CD4-positive, alpha-beta memory T cell (primary cell): ENCODE measurements around the gene RBM19. TPM values are rescaled to one million over a fixed set of nuclear protein-coding genes. Genes with fewer than 3 reads are reported as not detected.
A peak's percentile ranks its signal among the peaks of the same experiment; 100 is the strongest.
"Not testable (repeated sequence)": the region's sequence is repeated elsewhere in the genome, so short reads cannot be mapped to it uniquely, and the experiment has no call there.

ENCODE experiments used
- CTCF ChIA-PET: fragments of 350-600 bp; sonication (Branson Sonifier 250); formaldehyde crosslinking; loops from one replicate; lab custom pipeline; 2021; ENCODE audit warnings: inconsistent platforms; ENCODE audit not compliant: partially characterized antibody; lab: Charles Lee
- POLR2A ChIA-PET: fragments of 350-600 bp; sonication (Branson Sonifier 250); formaldehyde crosslinking; loops from one replicate; lab custom pipeline; 2021; ENCODE audit not compliant: partially characterized antibody; lab: Charles Lee
- DNase-seq, 5 donors: peaks; one replicate each; pipeline versions ENCODE4 v3.0.0 to v3.0.0-alpha.2; 2020 to 2022; ENCODE audit warnings: mixed read lengths in 1 of 5
- H3K27ac ChIP-seq: one replicate; pipeline ENCODE4 v1.7.0; 2013; ENCODE audit warnings: low read depth, low read length
- H3K27me3 ChIP-seq: 2 replicates; pipeline ENCODE4 v1.7.0; 2013; ENCODE audit warnings: mild to moderate bottlenecking, low read length, moderate library complexity; ENCODE audit not compliant: insufficient read depth
- H3K36me3 ChIP-seq: 2 replicates; pipeline ENCODE4 v1.7.0; 2013; ENCODE audit warnings: mild to moderate bottlenecking, low read length, moderate library complexity; ENCODE audit not compliant: insufficient read depth
- H3K4me1 ChIP-seq: 2 replicates; pipeline ENCODE4 v1.7.0; 2013; ENCODE audit warnings: mild to moderate bottlenecking, low read length, moderate library complexity; ENCODE audit not compliant: insufficient read depth
- H3K4me3 ChIP-seq, 2 donors: one replicate each; pipeline ENCODE4 v1.7.0; 2013; ENCODE audit warnings: low read length in 2 of 2, mild to moderate bottlenecking in 1 of 2
- H3K9me3 ChIP-seq, 2 donors: one replicate each; pipeline ENCODE4 v1.7.0; 2013; ENCODE audit warnings: low read length in 2 of 2, control low read depth in 1 of 2; ENCODE audit not compliant: control insufficient read depth in 1 of 2
- H3K27ac Mint-ChIP-seq, 7 donors: one replicate each; pipeline ENCODE4 v1.8.0; 2020 to 2021; ENCODE audit warnings: mixed read lengths in 7 of 7, mild to moderate bottlenecking in 6 of 7, inconsistent platforms in 3 of 7, moderate library complexity in 3 of 7
- H3K27me3 Mint-ChIP-seq, 2 donors: one replicate each; pipeline ENCODE4 v1.8.0; 2020 to 2021; ENCODE audit warnings: mixed read lengths in 2 of 2
- H3K36me3 Mint-ChIP-seq, 2 donors: one replicate each; pipeline ENCODE4 v1.8.0; 2020 to 2021; ENCODE audit warnings: mixed read lengths in 2 of 2, inconsistent platforms in 1 of 2, mild to moderate bottlenecking in 1 of 2
- H3K4me1 Mint-ChIP-seq, 4 donors: one replicate each; pipeline ENCODE4 v1.8.0; 2020 to 2021; ENCODE audit warnings: mixed read lengths in 4 of 4, mild to moderate bottlenecking in 1 of 4
- H3K4me3 Mint-ChIP-seq, 8 donors: one replicate each; pipeline ENCODE4 v1.8.0; 2020 to 2021; ENCODE audit warnings: mixed read lengths in 8 of 8, mild to moderate bottlenecking in 7 of 8, moderate library complexity in 6 of 8, inconsistent platforms in 3 of 8
- H3K9me3 Mint-ChIP-seq, 8 donors: one replicate each; pipeline ENCODE4 v1.8.0; 2020 to 2021; ENCODE audit warnings: mixed read lengths in 8 of 8, mild to moderate bottlenecking in 5 of 8, inconsistent platforms in 3 of 8, moderate library complexity in 1 of 8
- intact Hi-C: fragments of 100-400 bp; cut with micrococcal nuclease; formaldehyde crosslinking; loops from one replicate; pipeline ENCODE4 v1.15.1; 2023
- polyA plus RNA-seq, 2 donors: library from polyadenylated mRNA; unstranded; fragments of 300-500 nt; fragmentation: Illumina TruSeq; gene quantifications; one replicate each; pipeline ENCODE4 v1.2.3, GENCODE V29; 2021
- total RNA-seq, 2 experiments: library from RNA; stranded (reverse); gene quantifications; one replicate each; pipeline ENCODE4 v1.2.3, GENCODE V29; 2021

RBM19 gene
- total and polyA plus RNA-seq, 4 experiments from 2014 or later, result 2.9 to 78.4 (median 42.4) TPM

DNA sequence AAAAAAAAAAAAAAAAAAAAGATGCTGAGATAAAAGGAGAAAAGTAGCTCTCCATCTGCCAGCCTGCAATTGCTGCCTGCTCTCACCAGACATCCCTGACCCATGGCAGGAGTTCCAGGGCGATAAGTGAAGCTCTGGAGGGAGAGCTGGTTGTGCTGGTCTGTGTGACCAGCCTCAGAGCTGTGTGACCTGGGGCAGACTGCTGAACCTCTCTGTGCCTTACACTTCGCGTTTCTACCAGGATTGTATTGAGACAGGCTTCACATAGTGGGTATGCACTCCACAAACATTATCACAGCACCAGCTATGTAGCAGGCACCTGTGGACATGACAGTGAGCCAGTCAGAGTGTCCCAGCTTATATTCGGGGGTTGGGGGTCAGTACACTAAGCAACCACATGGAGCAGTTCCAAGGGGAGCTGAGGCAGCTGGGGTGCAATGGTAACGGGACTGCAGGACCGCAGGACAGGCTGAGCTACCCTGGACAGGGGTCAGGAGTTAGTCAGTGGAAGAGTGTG is 57.5 kb downstream of the RBM19 start:
- H3K9me3 Mint-ChIP-seq, result no peaks in the 10 kb centered on the region
- peaks cover 72 to 81% of the 10 kb centered on the region in 2 donors for H3K36me3 Mint-ChIP-seq
- Histone ChIP-seq H3K36me3 (peaks cover 17% of the 10 kb centered on the region), H3K4me1 (no peaks in the 10 kb centered on the region), H3K9me3 (no peaks in the 10 kb centered on the region), H3K4me3 (no peak overlapping the region), H3K27me3 (no peaks in the 10 kb centered on the region), H3K27ac (no peak overlapping the region)
- intact Hi-C loops, result no loop called here
- ChIA-PET POLR2A (no interaction called here), CTCF (interaction anchor here (1.4 kb wide), 1 partner anchor 9 kb away, joined by 4 read pairs; no protein-coding TSS in a partner anchor)
- H3K27me3 Mint-ChIP-seq, result no peaks in the 10 kb centered on the region
- H3K4me1 Mint-ChIP-seq, result peaks cover 0 to 2% (median under 1%) of the 10 kb centered on the region in 4 donors
- DNase-seq, result no peak
- H3K27ac Mint-ChIP-seq, result peak overlapping the region in 2 of 7 donors; percentile 19 to 38
- H3K4me3 Mint-ChIP-seq, result no peak overlapping the region

DNA sequence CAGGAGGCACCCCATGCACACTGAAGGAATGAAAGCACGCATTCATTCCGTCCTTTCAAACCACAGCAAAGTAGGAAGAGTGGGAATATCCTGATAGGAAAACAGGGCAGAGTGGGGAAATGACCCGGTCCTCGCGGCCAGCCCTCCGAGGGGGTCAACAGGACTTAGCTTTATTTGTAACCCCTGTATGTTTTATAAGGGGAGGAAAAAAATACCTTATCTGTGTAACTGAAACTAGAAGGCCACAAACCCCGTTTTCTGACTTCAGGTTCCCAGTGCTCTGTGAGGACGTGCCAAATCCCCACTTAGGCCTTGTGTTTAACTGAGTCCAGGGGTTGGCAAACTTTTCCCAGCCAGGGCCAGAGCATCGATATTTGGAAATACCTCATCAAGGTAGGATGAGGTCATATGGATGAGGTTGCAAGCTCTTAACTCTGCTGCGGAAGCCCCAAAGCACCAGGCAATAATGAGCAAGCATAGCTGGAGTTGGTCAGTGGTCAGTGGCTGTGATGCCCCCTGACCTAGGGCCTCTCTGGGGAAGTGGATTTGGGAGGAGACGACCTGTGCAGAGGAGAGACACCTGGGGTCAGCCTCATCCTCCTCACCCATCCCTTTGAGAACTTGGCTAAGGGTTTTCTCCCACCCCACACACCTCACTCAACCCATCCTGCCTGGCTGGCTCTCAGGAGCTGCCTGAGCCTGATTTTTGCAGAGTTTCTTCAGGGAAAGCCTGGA is 58.5 kb downstream of the RBM19 start:
- Mint-ChIP-seq H3K27me3 (no peaks in the 10 kb centered on the region), H3K27ac (no peak overlapping the region), H3K4me3 (no peak overlapping the region), H3K4me1 (peaks cover 0 to 2% (median under 1%) of the 10 kb centered on the region in 4 donors), H3K36me3 (peaks cover 79 to 82% of the 10 kb centered on the region in 2 donors), H3K9me3 (no peaks in the 10 kb centered on the region)
- H3K27me3 ChIP-seq, result no peaks in the 10 kb centered on the region
- H3K36me3 ChIP-seq, result peaks cover 17% of the 10 kb centered on the region
- no peak for DNase-seq
- no peaks in the 10 kb centered on the region for H3K4me1 ChIP-seq
- ChIA-PET POLR2A (no interaction called here), CTCF (interaction anchor here (1.4 kb wide), 1 partner anchor 10 kb away, joined by 4 read pairs; no protein-coding TSS in a partner anchor)
- no peak overlapping the region for H3K27ac ChIP-seq
- no peak overlapping the region for H3K4me3 ChIP-seq
- intact Hi-C loops, result no loop called here
- H3K9me3 ChIP-seq, result no peaks in the 10 kb centered on the region

DNA sequence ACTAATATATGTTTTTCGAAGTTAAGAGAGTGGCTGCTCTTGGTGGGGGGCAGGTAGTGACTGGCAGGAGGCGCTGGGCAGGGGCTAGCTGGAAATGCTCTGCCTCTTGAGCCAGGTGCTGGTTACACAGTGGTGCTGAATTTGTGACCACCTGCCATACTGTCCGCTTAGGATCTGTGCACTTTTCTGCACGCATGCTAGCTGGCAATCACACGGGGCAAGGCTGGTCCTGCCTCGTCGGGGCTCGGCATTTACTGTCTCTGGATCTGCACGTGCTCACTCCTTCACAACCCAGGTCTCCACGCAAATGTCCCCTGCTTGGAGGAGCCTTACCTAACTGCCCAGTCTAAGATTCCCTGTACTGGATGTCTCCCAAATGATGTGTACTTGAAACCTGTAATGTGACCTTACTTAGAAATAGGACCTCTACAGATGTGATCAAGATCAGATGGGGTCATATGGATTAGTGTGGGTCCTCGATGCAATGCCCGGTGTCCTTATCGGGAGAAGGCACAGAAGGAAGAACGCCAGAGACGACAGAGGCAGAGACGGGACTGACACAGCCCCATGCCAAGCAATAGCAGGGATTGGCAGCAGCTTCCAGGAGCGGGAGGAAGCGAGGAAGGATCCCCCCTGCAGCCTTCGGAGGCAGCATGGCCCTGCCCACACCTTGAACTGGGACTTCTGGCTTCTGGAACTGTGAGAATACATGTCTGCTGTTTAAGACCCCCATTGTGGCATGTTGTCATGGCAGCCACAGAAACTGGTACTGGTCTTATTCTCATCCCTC is 59.5 kb downstream of the RBM19 start:
- Histone ChIP-seq H3K9me3 (no peaks in the 10 kb centered on the region), H3K36me3 (peaks cover 17% of the 10 kb centered on the region), H3K27me3 (no peaks in the 10 kb centered on the region), H3K27ac (no peak overlapping the region), H3K4me3 (no peak overlapping the region), H3K4me1 (no peaks in the 10 kb centered on the region)
- no peaks in the 10 kb centered on the region for H3K9me3 Mint-ChIP-seq
- no peak for DNase-seq
- ChIA-PET POLR2A (no interaction called here), CTCF (no interaction called here)
- peaks cover 77 to 81% of the 10 kb centered on the region in 2 donors for H3K36me3 Mint-ChIP-seq
- no peaks in the 10 kb centered on the region for H3K27me3 Mint-ChIP-seq
- H3K4me1 Mint-ChIP-seq, result peaks cover 0 to 2% (median under 1%) of the 10 kb centered on the region in 4 donors
- H3K4me3 Mint-ChIP-seq, result no peak overlapping the region
- no peak overlapping the region for H3K27ac Mint-ChIP-seq
- intact Hi-C loops, result no loop called here

DNA sequence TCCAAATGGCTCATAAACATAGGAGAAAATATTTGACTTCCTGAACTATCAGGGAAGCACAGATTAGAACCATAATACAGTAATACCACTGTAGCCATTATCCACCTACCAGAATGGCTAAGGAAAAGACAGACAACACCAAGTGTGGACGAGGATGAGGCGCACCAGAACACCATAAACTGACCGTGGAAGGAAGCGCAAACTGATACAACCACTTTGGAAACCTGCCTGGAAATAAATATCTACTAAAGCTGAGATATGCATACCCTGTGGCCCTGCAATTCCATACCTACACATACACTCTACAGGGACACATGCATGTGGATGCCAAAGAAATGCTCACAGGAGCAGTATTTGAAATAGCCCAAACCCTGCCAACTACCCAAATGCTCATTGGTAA is 60.3 kb downstream of the RBM19 start:
- H3K27ac ChIP-seq, result no peak overlapping the region
- POLR2A ChIA-PET, result no interaction called here
- CTCF ChIA-PET, result no interaction called here
- Mint-ChIP-seq H3K9me3 (no peaks in the 10 kb centered on the region), H3K27me3 (no peaks in the 10 kb centered on the region), H3K4me3 (no peak overlapping the region), H3K27ac (no peak overlapping the region), H3K36me3 (peaks cover 74% of the 10 kb centered on the region in 2 donors), H3K4me1 (peaks cover 0 to 2% (median under 1%) of the 10 kb centered on the region in 4 donors)
- H3K27me3 ChIP-seq, result no peaks in the 10 kb centered on the region
- H3K9me3 ChIP-seq, result no peaks in the 10 kb centered on the region
- no peak for DNase-seq
- H3K4me1 ChIP-seq, result no peaks in the 10 kb centered on the region
- no peak overlapping the region for H3K4me3 ChIP-seq
- H3K36me3 ChIP-seq, result peaks cover 17% of the 10 kb centered on the region
- intact Hi-C loops, result no loop called here

DNA sequence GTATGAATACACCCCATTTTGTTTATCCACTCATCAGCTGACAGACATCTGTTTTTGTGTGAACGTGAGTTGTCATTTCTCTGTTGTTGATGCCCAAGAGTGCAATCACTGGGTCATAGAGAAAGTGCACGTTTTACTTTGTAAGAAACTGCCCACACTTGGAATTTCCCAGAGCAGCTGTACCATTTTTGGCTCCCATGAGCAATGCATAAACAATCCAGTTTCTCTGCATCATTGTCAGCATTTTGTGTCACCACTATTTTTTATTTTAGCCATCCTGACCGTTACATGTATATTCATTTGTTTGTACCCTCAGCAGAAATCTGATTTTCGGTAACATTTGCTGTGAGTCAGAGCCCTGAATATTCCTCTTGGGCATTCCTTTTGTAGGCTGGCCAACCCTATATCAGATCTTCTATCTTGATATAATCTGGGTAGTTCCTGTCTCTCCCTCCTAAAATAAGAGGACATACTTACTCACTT is 62.7 kb downstream of the RBM19 start:
- Histone ChIP-seq H3K36me3 (peaks cover 17% of the 10 kb centered on the region), H3K27ac (no peak overlapping the region), H3K4me1 (no peaks in the 10 kb centered on the region), H3K9me3 (no peaks in the 10 kb centered on the region), H3K4me3 (no peak overlapping the region), H3K27me3 (no peaks in the 10 kb centered on the region)
- Mint-ChIP-seq H3K27ac (no peak overlapping the region), H3K9me3 (no peaks in the 10 kb centered on the region), H3K4me3 (no peak overlapping the region), H3K4me1 (peaks cover 0 to 2% (median under 1%) of the 10 kb centered on the region in 4 donors), H3K27me3 (no peaks in the 10 kb centered on the region), H3K36me3 (peaks cover 56 to 61% of the 10 kb centered on the region in 2 donors)
- ChIA-PET POLR2A (no interaction called here), CTCF (no interaction called here)
- no peak for DNase-seq
- intact Hi-C loops, result no loop called here

DNA sequence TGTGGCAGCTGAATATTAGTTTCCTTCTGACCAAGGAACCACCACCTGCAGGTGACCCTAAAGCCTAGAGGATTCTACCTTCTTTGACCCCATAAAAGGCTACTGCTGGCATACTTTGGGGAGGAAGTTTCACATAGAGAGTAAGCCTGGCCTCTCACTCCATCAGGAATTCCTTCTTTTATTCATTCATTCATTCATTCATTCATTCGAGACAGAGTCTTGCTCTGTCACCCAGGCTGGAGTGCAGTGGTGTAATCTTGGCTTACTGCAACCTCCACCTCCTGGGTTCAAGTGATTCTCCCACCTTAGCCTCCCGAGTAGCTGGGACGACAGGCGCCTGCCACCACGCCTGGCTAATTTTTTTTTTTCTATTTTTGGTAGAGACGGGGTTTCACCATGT is 64.8 kb downstream of the RBM19 start:
- peaks cover 53 to 60% of the 10 kb centered on the region in 2 donors for H3K36me3 Mint-ChIP-seq

DNA sequence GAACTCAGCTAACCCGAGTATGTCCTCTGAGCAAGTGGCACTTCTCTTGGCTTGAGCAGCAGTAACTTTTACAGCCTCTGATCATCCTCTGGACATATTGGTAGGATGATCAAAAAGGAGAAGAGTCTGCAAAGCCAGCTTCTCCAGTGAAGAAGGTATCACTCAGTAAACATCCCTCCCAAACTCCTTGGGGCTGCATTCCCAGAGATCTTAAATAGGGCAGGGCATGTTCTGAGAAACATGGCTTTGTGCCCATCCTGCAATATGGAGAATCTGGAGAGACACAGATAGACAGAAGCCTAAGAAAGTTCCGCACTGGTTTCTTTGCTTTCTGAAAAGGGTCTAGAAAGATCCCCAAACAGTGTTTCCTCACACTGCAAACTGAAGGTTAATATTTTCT is 65.4 kb downstream of the RBM19 start:
- H3K9me3 Mint-ChIP-seq, result no peaks in the 10 kb centered on the region
- H3K27ac ChIP-seq, result no peak overlapping the region
- POLR2A ChIA-PET, result no interaction called here
- no peaks in the 10 kb centered on the region for H3K4me1 ChIP-seq
- no peaks in the 10 kb centered on the region for H3K9me3 ChIP-seq
- no peak overlapping the region for H3K4me3 Mint-ChIP-seq
- no peak overlapping the region for H3K27ac Mint-ChIP-seq
- H3K4me1 Mint-ChIP-seq, result peaks cover 0 to under 1% (median 0%) of the 10 kb centered on the region in 4 donors
- CTCF ChIA-PET, result no interaction called here
- H3K27me3 ChIP-seq, result no peaks in the 10 kb centered on the region
- DNase-seq, result no peak
- peaks cover 13% of the 10 kb centered on the region for H3K36me3 ChIP-seq
- intact Hi-C loops, result no loop called here
- no peaks in the 10 kb centered on the region for H3K27me3 Mint-ChIP-seq
- H3K36me3 Mint-ChIP-seq, result peaks cover 51 to 56% of the 10 kb centered on the region in 2 donors
- no peak overlapping the region for H3K4me3 ChIP-seq

More for the DNA sequence above, 64.8 kb downstream of the RBM19 start:
- H3K4me1 ChIP-seq, H3K27me3 ChIP-seq, H3K27ac Mint-ChIP-seq, H3K9me3 ChIP-seq, DNase-seq, H3K4me3 ChIP-seq, H3K27me3 Mint-ChIP-seq, POLR2A ChIA-PET, H3K4me1 Mint-ChIP-seq, H3K27ac ChIP-seq, intact Hi-C loops, CTCF ChIA-PET, H3K4me3 Mint-ChIP-seq, H3K9me3 Mint-ChIP-seq: not testable (repeated sequence)
- peaks cover 13% of the 10 kb centered on the region for H3K36me3 ChIP-seq
